ENCODE data around the gene CMSS1. TPM values are rescaled to one million over a fixed set of nuclear protein-coding genes. Genes with fewer than 3 reads are reported as not detected.

The CMSS1 gene
- total RNA-seq, 1 experiment from 2014 or later = 86.3 TPM

- in situ Hi-C loops (cut with HindIII; ENCODE audit: low pct_unique_long_range_greater_than_20kb, low sequenced_read_pairs) (no loop called here), intact Hi-C loops (cut with micrococcal nuclease; ENCODE audit: unreplicated experiment) (no loop called here)
- Histone ChIP-seq H3K27me3 (ENCODE audit: control insufficient read depth, insufficient read depth, low read length) (no peaks in the 10 kb centered on the region), H3K27ac (ENCODE audit: low read length) (no peak overlapping the region), H3K4me1 (ENCODE audit: control insufficient read depth, insufficient read depth, low read length) (peaks cover 4% of the 10 kb centered on the region; the same call in 1 of the 2 replicates), H3K36me3 (ENCODE audit: control insufficient read depth, insufficient read depth, low read length) (no peaks in the 10 kb centered on the region), H3K9me3 (ENCODE audit: control insufficient read depth, insufficient read depth, low read depth, low read length) (no peaks in the 10 kb centered on the region), H3K4me3 (ENCODE audit: low read depth in 2 of 2, low read length in 2 of 2) (no peak overlapping the region)
- DNase-seq (ENCODE audit: low read depth, low spot score) (no peak), ATAC-seq (no peak)
- BruUV-seq (replicated peaks) = no TSS peak
- POLR2A ChIA-PET = no interaction called here
- CTCF ChIA-PET = no interaction called here
- TF ChIP-seq TCF7L2 (IDR thresholded peaks at IDR 0.05; ENCODE audit: low read depth, low read length) (no peak), POLR2AphosphoS5 (IDR thresholded peaks at IDR 0.05; ENCODE audit: low read depth, low read length) (no peak), SIN3A (IDR thresholded peaks at IDR 0.05; ENCODE audit: borderline replicate concordance, insufficient read depth, low read depth, low read length) (no peak)
- TF ChIP-seq, protein P1, sequence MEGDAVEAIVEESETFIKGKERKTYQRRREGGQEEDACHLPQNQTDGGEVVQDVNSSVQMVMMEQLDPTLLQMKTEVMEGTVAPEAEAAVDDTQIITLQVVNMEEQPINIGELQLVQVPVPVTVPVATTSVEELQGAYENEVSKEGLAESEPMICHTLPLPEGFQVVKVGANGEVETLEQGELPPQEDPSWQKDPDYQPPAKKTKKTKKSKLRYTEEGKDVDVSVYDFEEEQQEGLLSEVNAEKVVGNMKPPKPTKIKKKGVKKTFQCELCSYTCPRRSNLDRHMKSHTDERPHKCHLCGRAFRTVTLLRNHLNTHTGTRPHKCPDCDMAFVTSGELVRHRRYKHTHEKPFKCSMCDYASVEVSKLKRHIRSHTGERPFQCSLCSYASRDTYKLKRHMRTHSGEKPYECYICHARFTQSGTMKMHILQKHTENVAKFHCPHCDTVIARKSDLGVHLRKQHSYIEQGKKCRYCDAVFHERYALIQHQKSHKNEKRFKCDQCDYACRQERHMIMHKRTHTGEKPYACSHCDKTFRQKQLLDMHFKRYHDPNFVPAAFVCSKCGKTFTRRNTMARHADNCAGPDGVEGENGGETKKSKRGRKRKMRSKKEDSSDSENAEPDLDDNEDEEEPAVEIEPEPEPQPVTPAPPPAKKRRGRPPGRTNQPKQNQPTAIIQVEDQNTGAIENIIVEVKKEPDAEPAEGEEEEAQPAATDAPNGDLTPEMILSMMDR (IDR thresholded peaks at IDR 0.05) = no peak
- TF ChIP-seq, protein P2, sequence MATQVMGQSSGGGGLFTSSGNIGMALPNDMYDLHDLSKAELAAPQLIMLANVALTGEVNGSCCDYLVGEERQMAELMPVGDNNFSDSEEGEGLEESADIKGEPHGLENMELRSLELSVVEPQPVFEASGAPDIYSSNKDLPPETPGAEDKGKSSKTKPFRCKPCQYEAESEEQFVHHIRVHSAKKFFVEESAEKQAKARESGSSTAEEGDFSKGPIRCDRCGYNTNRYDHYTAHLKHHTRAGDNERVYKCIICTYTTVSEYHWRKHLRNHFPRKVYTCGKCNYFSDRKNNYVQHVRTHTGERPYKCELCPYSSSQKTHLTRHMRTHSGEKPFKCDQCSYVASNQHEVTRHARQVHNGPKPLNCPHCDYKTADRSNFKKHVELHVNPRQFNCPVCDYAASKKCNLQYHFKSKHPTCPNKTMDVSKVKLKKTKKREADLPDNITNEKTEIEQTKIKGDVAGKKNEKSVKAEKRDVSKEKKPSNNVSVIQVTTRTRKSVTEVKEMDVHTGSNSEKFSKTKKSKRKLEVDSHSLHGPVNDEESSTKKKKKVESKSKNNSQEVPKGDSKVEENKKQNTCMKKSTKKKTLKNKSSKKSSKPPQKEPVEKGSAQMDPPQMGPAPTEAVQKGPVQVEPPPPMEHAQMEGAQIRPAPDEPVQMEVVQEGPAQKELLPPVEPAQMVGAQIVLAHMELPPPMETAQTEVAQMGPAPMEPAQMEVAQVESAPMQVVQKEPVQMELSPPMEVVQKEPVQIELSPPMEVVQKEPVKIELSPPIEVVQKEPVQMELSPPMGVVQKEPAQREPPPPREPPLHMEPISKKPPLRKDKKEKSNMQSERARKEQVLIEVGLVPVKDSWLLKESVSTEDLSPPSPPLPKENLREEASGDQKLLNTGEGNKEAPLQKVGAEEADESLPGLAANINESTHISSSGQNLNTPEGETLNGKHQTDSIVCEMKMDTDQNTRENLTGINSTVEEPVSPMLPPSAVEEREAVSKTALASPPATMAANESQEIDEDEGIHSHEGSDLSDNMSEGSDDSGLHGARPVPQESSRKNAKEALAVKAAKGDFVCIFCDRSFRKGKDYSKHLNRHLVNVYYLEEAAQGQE (IDR thresholded peaks at IDR 0.05; ENCODE audit: insufficient read depth in 1 of 2, low read depth in 2 of 2, low read length in 1 of 2) = no peak
Measured at GRCh38 chr3:99999536-99999935, 181.9 kb downstream of the CMSS1 start.

GRCh38 chr3:100001083-100001482 is 183.4 kb downstream of the CMSS1 start:
- no peak overlapping the region for H3K4me3 ChIP-seq (ENCODE audit: low read depth in 2 of 2, low read length in 2 of 2)
- no peaks in the 10 kb centered on the region for H3K27me3 ChIP-seq (ENCODE audit: control insufficient read depth, insufficient read depth, low read length)
- no peaks in the 10 kb centered on the region for H3K9me3 ChIP-seq (ENCODE audit: control insufficient read depth, insufficient read depth, low read depth, low read length)
- POLR2A ChIA-PET = no interaction called here
- in situ Hi-C loops (cut with HindIII; ENCODE audit: low pct_unique_long_range_greater_than_20kb, low sequenced_read_pairs) (no loop called here), intact Hi-C loops (cut with micrococcal nuclease; ENCODE audit: unreplicated experiment) (no loop called here)
- CTCF ChIA-PET = no interaction called here
- DNase-seq (ENCODE audit: low read depth, low spot score) (no peak), ATAC-seq (no peak)
- no TSS peak for BruUV-seq (replicated peaks)
- H3K4me1 ChIP-seq (ENCODE audit: control insufficient read depth, insufficient read depth, low read length) = peaks cover 10% of the 10 kb centered on the region
- H3K36me3 ChIP-seq (ENCODE audit: control insufficient read depth, insufficient read depth, low read length) = no peaks in the 10 kb centered on the region
- TF ChIP-seq, protein P1 (IDR thresholded peaks at IDR 0.05) = no peak
- TF ChIP-seq, protein P2 (IDR thresholded peaks at IDR 0.05; ENCODE audit: insufficient read depth in 1 of 2, low read depth in 2 of 2, low read length in 1 of 2) = no peak
- no peak for TF ChIP-seq TCF7L2 (IDR thresholded peaks at IDR 0.05; ENCODE audit: low read depth, low read length)
- no peak for TF ChIP-seq POLR2AphosphoS5 (IDR thresholded peaks at IDR 0.05; ENCODE audit: low read depth, low read length)
- TF ChIP-seq SIN3A (IDR thresholded peaks at IDR 0.05; ENCODE audit: borderline replicate concordance, insufficient read depth, low read depth, low read length) = no peak
- no peak overlapping the region for H3K27ac ChIP-seq (ENCODE audit: low read length)
